GM12878 (cell line): ENCODE results near the gene PLEKHG1. TPM values are rescaled to one million over a fixed set of nuclear protein-coding genes. Genes with fewer than 3 reads are reported as not detected.

Source experiments
- ATAC-seq: fragments of 200-7000 bp; cut with Tn5 transposase; 3 replicates; pipeline ENCODE4 v1.9.1; 2020; ENCODE audit warnings: mild to moderate bottlenecking, moderate library complexity
- BruUV-seq: library from RNA; stranded (reverse); fragments of 400-500 nt; replicated peaks from 2 replicates; lab custom pipeline; 2021; lab: Mats Ljungman, UMichigan
- CTCF ChIA-PET: fragments of 300-600 bp; sonication (Branson Sonifier 250); formaldehyde crosslinking; extraction: SDS; loops from one replicate; lab custom pipeline; 2021; ENCODE audit warnings: inconsistent platforms; lab: Yijun Ruan, JAX
- POLR2A ChIA-PET: fragments of 350-600 bp; formaldehyde crosslinking; extraction: SDS; loops from one replicate; lab custom pipeline; 2021; ENCODE audit warnings: inconsistent platforms; lab: Charles Lee
- RAD21 ChIA-PET: fragments of 300-600 bp; sonication (Branson Sonifier 250); formaldehyde crosslinking; loops from one replicate; lab custom pipeline; 2023; ENCODE audit warnings: antibody characterized with exemption; ENCODE audit not compliant: unreplicated experiment; lab: Charles Lee
- SMC1A ChIA-PET: fragments of 300-600 bp; sonication (Branson Sonifier 250); formaldehyde crosslinking; loops from one replicate; lab custom pipeline; 2023; ENCODE audit not compliant: unreplicated experiment, uncharacterized antibody; lab: Charles Lee
- DNase-seq: peaks from one replicate; pipeline ENCODE4 v3.0.0-alpha.2; 2011; ENCODE audit warnings: low read depth, low spot score
- FAIRE-seq: peaks from 3 replicates; lab custom pipeline; 2011; peaks lifted over from hg19 to GRCh38; lab: Jason Lieb, UNC
- H2AFZ ChIP-seq: 2 replicates; pipeline ENCODE4 v1.6.0; 2011; ENCODE audit warnings: low read depth, low read length, control low read depth; ENCODE audit not compliant: control insufficient read depth
- H3K27ac ChIP-seq: 2 replicates; pipeline ENCODE4 v1.5.1; 2011; ENCODE audit warnings: control low read depth; ENCODE audit not compliant: control insufficient read depth, insufficient read depth
- H3K27me3 ChIP-seq, 2 experiments: replicated peaks in 1 of 2; 2 replicates each; pipeline versions ENCODE4 v1.6.0 to v1.6.1; 2011; ENCODE audit warnings: low read length in 1 of 2; ENCODE audit not compliant: control insufficient read depth in 2 of 2, insufficient read depth in 2 of 2
- H3K36me3 ChIP-seq, 2 experiments: 2 replicates each; pipeline ENCODE4 v1.5.1; 2011; ENCODE audit warnings: low read length in 1 of 2; ENCODE audit not compliant: control insufficient read depth in 2 of 2, insufficient read depth in 2 of 2
- H3K4me1 ChIP-seq: 2 replicates; pipeline ENCODE4 v1.6.1; 2011; ENCODE audit warnings: mild to moderate bottlenecking, low read length, moderate library complexity, mixed read lengths; ENCODE audit not compliant: control insufficient read depth, insufficient read depth
- H3K4me2 ChIP-seq: 2 replicates; pipeline ENCODE4 v1.6.0; 2011; ENCODE audit warnings: control low read depth; ENCODE audit not compliant: control insufficient read depth, insufficient read depth
- H3K4me3 ChIP-seq: fragments of 200-600 bp; sonication (generic); 2 replicates; pipeline ENCODE4 v1.5.1; 2016
- H3K79me2 ChIP-seq: 2 replicates; pipeline ENCODE4 v1.6.0; 2011; ENCODE audit warnings: low read length; ENCODE audit not compliant: control insufficient read depth, insufficient read depth
- H3K9ac ChIP-seq: 2 replicates; pipeline ENCODE4 v1.8.0; 2011; ENCODE audit warnings: low read length, control low read depth, mixed read lengths; ENCODE audit not compliant: control insufficient read depth, insufficient read depth
- H3K9me3 ChIP-seq: replicated peaks from 3 replicates; pipeline ENCODE4 v1.5.1; 2011; ENCODE audit warnings: mild to moderate bottlenecking, low read length; ENCODE audit not compliant: control insufficient read depth, insufficient read depth
- H4K20me1 ChIP-seq: 2 replicates; pipeline ENCODE4 v1.6.0; 2011; ENCODE audit not compliant: control insufficient read depth, insufficient read depth
- ASH2L ChIP-seq: fragments of 300-600, 200-600 bp; sonication (generic); IDR thresholded peaks from 2 replicates; pipeline ENCODE4 v1.6.1; 2017; ENCODE audit warnings: low read depth, mild to moderate bottlenecking, borderline replicate concordance
- BCLAF1 ChIP-seq: fragments of 450-650 bp; IDR thresholded peaks from 2 replicates; pipeline ENCODE4 v1.6.1; 2017; ENCODE audit warnings: antibody characterized with exemption, mild to moderate bottlenecking, moderate library complexity
- DPF2 ChIP-seq: fragments of 450-650 bp; IDR thresholded peaks from 2 replicates; pipeline ENCODE4 v1.6.1; 2017; ENCODE audit warnings: mild to moderate bottlenecking
- EZH2 ChIP-seq: IDR thresholded peaks from 2 replicates; pipeline ENCODE4 v1.6.1; 2012; ENCODE audit warnings: low read depth, mild to moderate bottlenecking, control low read depth, inconsistent platforms, low read length, borderline replicate concordance; ENCODE audit not compliant: control insufficient read depth
- GABPA ChIP-seq: IDR thresholded peaks from 2 replicates; pipeline ENCODE4 v1.6.1; 2014; ENCODE audit warnings: antibody characterized with exemption, low read depth, mild to moderate bottlenecking, inconsistent platforms
- KLF5 ChIP-seq: fragments of 450-650 bp; IDR thresholded peaks from 2 replicates; pipeline ENCODE4 v1.6.1; 2014; ENCODE audit warnings: mild to moderate bottlenecking; ENCODE audit not compliant: partially characterized antibody
- MYC ChIP-seq: IDR thresholded peaks from 2 replicates; pipeline ENCODE4 v1.6.1; 2011; ENCODE audit warnings: mild to moderate bottlenecking, low read length, moderate library complexity, inconsistent platforms; ENCODE audit not compliant: insufficient read depth, insufficient replicate concordance, insufficient read length, severe bottlenecking
- NBN ChIP-seq: fragments of 450-650 bp; IDR thresholded peaks from 2 replicates; pipeline ENCODE4 v1.6.1; 2016
- NFXL1 ChIP-seq: fragments of 450-650 bp; IDR thresholded peaks from 2 replicates; pipeline ENCODE4 v1.6.1; 2017; ENCODE audit warnings: antibody characterized with exemption, mild to moderate bottlenecking, borderline replicate concordance
- NFYA ChIP-seq: IDR thresholded peaks from 2 replicates; pipeline ENCODE4 v1.6.1; 2011; ENCODE audit warnings: low read depth, mild to moderate bottlenecking, low read length, improper control_type of control experiment, borderline replicate concordance
- PKNOX1 ChIP-seq: fragments of 450-650 bp; IDR thresholded peaks from 2 replicates; pipeline ENCODE4 v1.6.1; 2016; ENCODE audit warnings: mild to moderate bottlenecking
- SRF ChIP-seq, 2 experiments: IDR thresholded peaks; 2 replicates each; pipeline ENCODE4 v1.6.1; 2011; ENCODE audit warnings: low read depth in 2 of 2, low read length in 2 of 2, mild to moderate bottlenecking in 1 of 2, moderate library complexity in 1 of 2
- ZNF24 ChIP-seq: fragments of 450-650 bp; IDR thresholded peaks from 2 replicates; pipeline ENCODE4 v1.6.1; 2017; ENCODE audit warnings: antibody characterized with exemption, mild to moderate bottlenecking
- WGBS: methylation state at CpG from one replicate; pipeline ENCODE4 v1.1.6; 2016; ENCODE audit warnings: low lambda C conversion rate; ENCODE audit not compliant: insufficient replicate concordance, insufficient coverage; ENCODE audit errors: missing lambda C conversion rate; 5-methylcytosine and 5-hydroxymethylcytosine counted together
- in situ Hi-C: fragments of 300-500 bp; cut with MboI; formaldehyde crosslinking; loops from 9 replicates; pipeline ENCODE4 v1.14.3; 2018; ENCODE audit warnings: mixed read lengths
- intact Hi-C: fragments of 100-400 bp; cut with micrococcal nuclease; formaldehyde crosslinking; loops from one replicate; pipeline ENCODE4 v1.14.2; 2022; ENCODE audit not compliant: unreplicated experiment
- polyA plus RNA-seq, 11 experiments: library from polyadenylated mRNA; depleted of rRNA in 4 of 11; unstranded in 6 of 11; stranded (reverse) in 5 of 11; fragments of >200 nt; fragmentation: Nextera tagmentation in 4 of 11; fragmentation: Illumina TruSeq in 1 of 11; extraction: Ambion mirVana in 4 of 11; extraction: Trizol in 1 of 11; gene quantifications; 1 replicate in 1 of 11; 2 replicates in 10 of 11; pipeline versions ENCODE4 v1.2.1 to v1.2.3, GENCODE V29; 2011 to 2016; ENCODE audit warnings: inconsistent platforms in 2 of 11, missing spikeins in 2 of 11, low read depth in 1 of 11
- total RNA-seq, 4 experiments: library from RNA; depleted of rRNA in 3 of 4; stranded (reverse); fragments of >200 nt in 3 of 4; fragmentation: Illumina TruSeq in 1 of 4; extraction: Trizol in 1 of 4; gene quantifications; 2 replicates each; pipeline versions ENCODE4 v1.2.1 to v1.2.3, GENCODE V29; 2013 to 2021

The PLEKHG1 gene
- total and polyA plus RNA-seq, 10 of the 15 experiments (the other 5 are each of a cell fraction or from before 2014, with no cell fraction given), result 0.77 to 17.2 (median 4.9) TPM

- ChIA-PET CTCF (interaction anchor here (1.4 to 1.7 kb wide), 2 partner anchors 12 to 153 kb away, joined by 3 to 4 read pairs; no protein-coding TSS in a partner anchor), SMC1A (interaction anchor here (1.1 kb wide), 1 partner anchor 29 kb away, joined by 3 read pairs; no protein-coding TSS in a partner anchor), RAD21 (no interaction called here), POLR2A (no interaction called here)
- Histone ChIP-seq H2AFZ (no peak overlapping the region), H3K9ac (no peak overlapping the region), H3K79me2 (no peaks in the 10 kb centered on the region), H3K9me3 (no peaks in the 10 kb centered on the region), H3K4me2 (no peak overlapping the region), H3K36me3 (no peaks in the 10 kb centered on the region), H3K27ac (no peak overlapping the region), H4K20me1 (no peaks in the 10 kb centered on the region), H3K27me3 (peaks cover 0 to 5% of the 10 kb centered on the region in 2 experiments; a peak in 2 of 4 replicates), H3K4me1 (no peaks in the 10 kb centered on the region), H3K4me3 (no peak overlapping the region)
- ATAC-seq, result no peak; the same call in 2 of the 3 replicates
- intact Hi-C loops (no loop called here), in situ Hi-C loops (no loop called here)
- WGBS, result 32% methylated on average over 9 of the region's 9 CpGs
- no TSS peak for BruUV-seq
- DNase-seq, result no peak
- FAIRE-seq, result no peak
- TF ChIP-seq MYC (no peak), ZNF24 (no peak), DPF2 (no peak), NBN (no peak), EZH2 (no peak), ASH2L (no peak), GABPA (no peak)
Measured at GRCh38 chr6:150588888-150589499, 10.7 kb upstream of the PLEKHG1 start.

- ChIA-PET POLR2A (no interaction called here), CTCF (interaction anchor here (1.4 to 1.7 kb wide), 2 partner anchors 11 to 152 kb away, joined by 3 to 4 read pairs; no protein-coding TSS in a partner anchor), SMC1A (interaction anchor here (1.1 kb wide), 1 partner anchor 28 kb away, joined by 3 read pairs; no protein-coding TSS in a partner anchor), RAD21 (no interaction called here)
- H3K27ac ChIP-seq, result no peak overlapping the region
- DNase-seq, result no peak
- no peaks in the 10 kb centered on the region for H3K9me3 ChIP-seq
- no peak for FAIRE-seq
- H3K9ac ChIP-seq, result no peak overlapping the region
- no peak overlapping the region for H3K4me3 ChIP-seq
- H4K20me1 ChIP-seq, result no peaks in the 10 kb centered on the region
- no peaks in the 10 kb centered on the region for H3K4me1 ChIP-seq
- in situ Hi-C loops, result no loop called here
- BruUV-seq, result no TSS peak
- intact Hi-C loops, result no loop called here
- no peak for ATAC-seq
- H3K27me3 ChIP-seq, result peaks cover 0 to 5% of the 10 kb centered on the region in 2 experiments; a peak in 2 of 4 replicates
- H3K79me2 ChIP-seq, result no peaks in the 10 kb centered on the region
- H3K4me2 ChIP-seq, result no peak overlapping the region
- no peak overlapping the region for H2AFZ ChIP-seq
- H3K36me3 ChIP-seq, result no peaks in the 10 kb centered on the region
- TF ChIP-seq NFXL1 (no peak), SRF (IDR thresholded peaks at IDR 0.05; ENCODE audit: low read depth in 2 of 2, low read length in 2 of 2) (no peak), PKNOX1 (no peak), EZH2 (no peak), BCLAF1 (no peak), KLF5 (no peak), NFYA (no peak)
Measured at GRCh38 chr6:150589852-150590251, 9.8 kb upstream of the PLEKHG1 start.
